Fibroblast of lung (primary cell): ENCODE results near the gene FUT8.

Source experiments
- CTCF ChIP-seq, 2 donors: IDR thresholded peaks in 1 of 2; conservative IDR thresholded peaks in 1 of 2; 1 replicate in 1 of 2; 2 replicates in 1 of 2; pipeline ENCODE4 v1.5.1; 2011 to 2012; ENCODE audit warnings: low read length in 2 of 2, control low read depth in 1 of 2, inconsistent platforms in 1 of 2, low read depth in 1 of 2, mild to moderate bottlenecking in 1 of 2
- EZH2 ChIP-seq: IDR thresholded peaks from 2 replicates; pipeline ENCODE4 v1.5.1; 2012; ENCODE audit warnings: low read length, control low read depth, mild to moderate bottlenecking; ENCODE audit errors: missing control alignments

DNA sequence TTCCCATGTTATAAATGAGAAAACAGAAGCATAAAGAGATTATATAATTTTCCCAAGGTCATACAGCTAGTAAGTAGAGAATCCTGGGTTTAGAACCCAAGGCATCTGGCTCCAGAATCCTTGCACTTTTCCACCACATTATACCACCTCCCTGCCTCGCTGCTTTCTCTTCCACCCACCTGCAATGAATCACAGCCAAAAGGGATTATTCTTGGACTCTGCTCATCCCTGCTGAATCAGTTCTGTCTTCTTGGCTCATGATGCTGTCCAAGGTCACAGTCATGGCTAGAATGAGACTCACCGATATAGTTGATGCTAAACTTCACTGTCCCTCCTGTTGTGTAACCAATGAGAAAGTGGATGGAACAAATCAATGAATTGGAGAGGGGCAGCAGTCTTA, 356.6 kb downstream of the FUT8 start:
- no peak for TF ChIP-seq CTCF (conservative IDR thresholded peaks at IDR 0.05 in 1 of 2, IDR thresholded peaks at IDR 0.05 in 1 of 2; ENCODE audit: low read depth in 1 of 2, low read length in 2 of 2)
- TF ChIP-seq EZH2: no peak
